Activated CD8-positive, alpha-beta memory T cell treated with anti-CD3 and anti-CD28 coated beads, Interleukin-2, amount 50 U/mL, for 4 hours (primary cell): ENCODE data around the gene DGKZ.

Experiments used
- DNase-seq: peaks from one replicate; pipeline ENCODE4 v3.0.0-alpha.2; 2020

Gene DGKZ

DNA sequence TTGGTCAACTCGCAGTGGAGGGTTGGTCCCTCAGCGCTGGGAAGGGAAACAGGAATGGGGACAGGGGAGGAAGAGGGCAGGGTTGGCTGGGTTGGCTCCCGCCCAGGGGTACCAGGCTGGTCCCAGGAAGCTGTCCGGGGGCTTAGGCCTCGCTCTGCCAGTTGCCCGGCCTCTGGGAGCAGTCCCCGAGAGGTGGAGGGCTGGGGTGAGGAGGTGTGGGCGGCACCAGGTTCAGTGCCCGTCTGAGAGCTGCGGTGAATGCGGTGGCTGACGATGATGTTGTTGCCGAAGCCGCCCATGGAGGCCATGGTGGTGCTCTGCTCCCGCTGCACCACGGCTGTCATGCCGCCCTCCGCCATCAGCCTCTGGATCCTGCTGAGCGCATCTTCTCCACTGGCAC is 50.3 kb downstream of the DGKZ start:
- no peak for DNase-seq

DNA sequence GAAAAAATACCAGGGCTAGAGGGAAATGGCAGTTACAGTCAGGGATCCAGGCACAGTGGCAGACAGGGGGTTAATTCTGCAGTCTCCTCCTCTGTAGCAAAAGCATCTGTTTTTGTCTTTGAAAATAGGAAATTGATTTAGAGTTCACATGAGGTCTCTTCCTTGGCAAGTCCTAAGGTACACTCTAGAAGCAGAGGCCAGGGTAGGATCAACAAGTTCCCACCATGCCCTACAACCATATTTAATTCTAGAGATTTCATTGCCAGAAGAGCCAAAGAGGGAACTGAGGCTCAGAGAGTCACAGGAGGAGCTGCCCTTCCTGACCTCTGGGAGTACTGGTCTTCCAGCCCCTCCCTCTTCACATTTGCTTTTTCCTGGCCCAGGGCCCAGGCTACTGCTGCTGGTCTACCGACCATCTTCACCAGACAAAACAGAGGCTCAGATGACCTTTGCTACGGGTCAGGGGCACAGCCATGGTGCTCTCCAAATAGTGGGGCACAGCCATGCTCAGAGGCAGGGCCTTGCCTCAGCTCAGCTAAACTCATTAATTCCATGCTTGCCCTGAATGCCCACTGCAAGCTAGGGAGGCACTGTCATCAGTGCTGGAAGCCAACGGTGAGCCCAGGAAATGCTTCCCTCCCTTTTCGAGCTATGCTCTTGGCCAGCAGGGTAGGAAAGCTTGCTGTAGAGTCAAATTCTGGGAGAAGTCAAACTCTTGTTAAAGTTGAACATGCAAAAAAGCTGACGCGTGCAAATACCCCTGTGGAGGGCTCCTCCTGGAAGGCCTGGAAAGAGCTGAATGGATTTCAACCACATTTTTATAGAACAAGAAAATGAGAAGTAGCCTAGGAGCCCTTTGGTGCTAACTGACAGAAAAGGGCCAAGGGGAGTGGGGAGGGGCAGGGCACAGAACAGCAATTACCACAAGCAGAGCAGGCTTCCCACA is 56.0 kb downstream of the DGKZ start:
- DNase-seq = no peak

DNA sequence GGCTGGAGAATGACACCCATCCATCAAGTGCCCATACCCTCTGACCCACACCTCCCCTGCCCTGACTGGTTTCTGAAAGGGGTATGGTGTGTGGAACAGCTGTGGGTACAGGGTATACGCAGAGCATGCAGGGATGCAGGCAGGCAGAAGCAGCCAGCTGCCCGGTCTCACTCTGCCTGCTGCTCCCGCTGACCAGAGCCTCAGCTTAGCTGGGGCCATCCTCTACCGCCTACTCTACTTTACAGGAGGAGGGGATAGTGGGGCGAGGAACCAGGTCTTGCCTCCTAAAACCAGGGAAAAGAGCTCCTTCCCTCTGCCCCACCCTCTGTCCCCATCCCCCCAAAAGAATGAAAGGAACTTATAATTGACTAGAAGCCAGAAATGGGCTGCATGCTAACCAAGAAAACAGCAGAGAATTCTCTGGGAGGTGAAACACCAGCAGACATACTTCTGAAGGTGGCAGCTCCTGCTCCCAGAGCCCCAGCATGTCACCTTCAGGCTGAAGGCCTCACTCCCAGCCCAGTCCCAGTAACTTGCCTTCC is 57.3 kb downstream of the DGKZ start:
- no peak for DNase-seq

DNA sequence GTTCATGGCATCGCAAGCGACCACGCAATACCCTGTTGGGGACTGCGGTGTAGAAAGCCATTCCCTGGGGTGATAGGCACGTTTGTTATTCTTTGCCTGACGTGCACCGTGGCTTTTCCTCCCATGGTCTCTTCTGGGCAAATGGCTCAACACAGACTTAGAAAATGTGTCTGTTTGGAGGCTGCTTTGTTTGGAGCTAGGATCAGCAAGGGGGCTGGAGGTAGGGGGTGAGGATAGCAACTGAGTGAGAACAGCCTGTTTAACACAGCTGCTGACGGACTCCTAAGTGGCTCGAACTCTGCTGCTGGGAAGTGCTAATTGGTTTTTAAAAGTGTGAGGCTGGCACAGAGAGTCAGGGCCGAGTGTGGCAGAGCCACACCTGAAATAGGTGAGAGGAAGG is 60.4 kb downstream of the DGKZ start:
- no peak for DNase-seq

DNA sequence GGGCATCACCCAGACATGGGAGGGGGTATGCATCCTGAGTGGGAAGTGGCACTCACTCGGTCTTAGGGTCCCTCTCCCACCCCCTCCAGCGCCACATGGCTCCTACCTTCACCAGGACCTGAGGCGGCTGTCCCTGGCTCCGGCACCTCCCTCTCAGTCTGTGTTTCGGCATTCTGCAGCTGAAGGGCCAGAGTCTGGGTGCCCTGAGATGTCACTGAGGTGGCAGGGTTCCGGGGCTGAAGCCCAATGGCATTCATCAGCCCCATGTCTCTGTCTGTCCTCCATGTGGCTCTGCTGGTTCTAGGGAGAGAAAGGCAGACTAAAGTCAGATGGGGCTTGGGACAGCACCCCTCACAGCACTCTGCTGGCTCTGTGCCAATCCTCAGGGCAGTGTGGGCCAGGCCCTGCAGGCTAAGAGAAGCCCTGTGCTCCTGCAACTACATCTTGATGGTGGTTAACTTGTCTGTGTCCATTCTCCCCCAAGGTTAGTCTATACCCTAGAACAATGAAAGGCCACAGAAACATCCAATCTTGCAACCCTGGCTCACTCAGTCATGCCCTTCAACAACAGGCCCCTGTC is 61.2 kb downstream of the DGKZ start:
- DNase-seq = no peak

DNA sequence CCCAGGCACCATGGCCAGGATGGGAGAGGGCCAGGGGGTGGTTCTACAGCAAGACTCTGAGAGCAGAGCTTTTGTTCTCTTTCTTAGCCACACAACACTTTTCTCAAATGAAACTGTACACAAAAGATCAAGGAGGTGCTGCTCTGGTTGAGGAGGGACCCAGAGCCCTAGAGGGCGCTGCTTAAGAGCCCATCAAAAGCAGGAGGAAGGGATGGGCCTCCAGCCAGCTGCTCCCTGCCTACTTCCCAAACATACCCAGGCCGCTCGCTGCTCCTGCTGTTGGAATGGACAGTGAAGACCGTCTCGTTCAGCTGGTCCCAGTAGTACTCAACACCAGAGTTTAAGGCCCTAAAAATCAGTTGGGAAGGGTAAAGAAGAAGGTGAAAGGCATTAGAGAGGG is 62.8 kb downstream of the DGKZ start:
- no peak for DNase-seq

DNA sequence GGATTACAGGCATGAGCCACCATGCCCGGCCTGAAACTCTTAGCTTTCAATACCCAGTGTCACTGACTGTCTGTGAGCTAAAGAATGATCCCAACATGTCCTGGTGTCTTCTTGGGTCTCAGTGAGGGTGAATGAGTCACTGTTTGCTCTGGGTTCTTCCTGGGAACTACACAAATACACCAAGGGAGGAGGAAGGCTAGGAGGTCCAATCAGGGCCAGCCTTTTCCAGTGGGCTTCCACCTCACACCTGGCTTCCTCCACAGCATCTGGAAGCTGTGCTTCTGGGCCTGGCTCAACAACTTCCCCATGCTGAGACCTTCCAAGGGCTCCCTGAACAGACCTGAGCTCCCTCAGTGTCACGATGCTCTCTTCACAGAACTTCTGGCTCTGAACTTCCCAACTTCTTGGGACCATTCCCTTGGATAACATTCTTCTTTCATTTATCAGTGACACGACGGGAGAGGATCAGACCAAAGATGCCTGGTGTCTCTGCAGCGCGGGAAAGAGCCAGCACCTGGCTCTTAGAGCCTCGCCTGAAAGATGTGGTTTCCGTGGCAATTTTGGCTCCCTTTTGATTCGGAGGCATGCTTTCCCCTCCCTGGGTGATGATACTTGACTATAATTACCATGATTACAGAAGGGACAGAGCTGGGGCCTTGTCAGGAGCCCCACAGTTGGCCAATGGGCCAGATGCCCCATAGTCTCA is 66.7 kb downstream of the DGKZ start:
- no peak for DNase-seq

DNA sequence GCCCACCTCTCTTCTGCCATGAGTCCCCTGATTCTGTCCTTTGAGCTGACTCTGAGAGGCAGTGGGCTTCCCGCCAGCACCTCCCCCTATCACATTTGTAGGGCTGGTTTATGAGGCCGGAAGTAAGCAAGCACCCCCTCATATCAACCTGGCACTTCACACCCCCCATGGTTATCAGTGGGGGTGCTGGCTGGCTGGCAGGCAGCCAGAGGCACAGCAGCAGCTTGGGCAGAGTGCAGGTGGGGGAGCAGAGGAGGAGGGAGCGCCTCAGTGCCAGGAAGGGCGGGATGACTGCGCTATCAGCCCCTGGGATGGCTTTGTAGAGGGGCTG is 67.2 kb downstream of the DGKZ start:
- DNase-seq = no peak

DNA sequence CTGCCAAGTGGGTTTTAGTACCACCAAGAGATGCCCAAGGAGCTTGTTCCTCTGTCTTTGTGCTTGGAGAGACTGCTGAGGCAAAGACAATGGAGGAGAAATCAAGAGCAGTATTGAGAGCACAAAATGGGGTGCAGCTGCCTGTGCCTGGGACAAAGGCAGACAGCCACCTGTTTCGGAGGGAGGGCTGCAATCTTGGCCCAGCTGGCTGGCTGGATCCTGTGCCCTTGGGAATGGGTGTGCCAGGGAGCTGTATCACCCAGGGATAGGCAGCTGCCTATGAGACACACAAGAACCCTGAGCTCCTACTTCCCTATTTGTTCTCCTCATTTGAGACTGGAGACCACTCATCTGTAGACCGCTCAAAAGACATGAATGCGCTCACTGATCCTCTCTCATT is 67.6 kb downstream of the DGKZ start:
- DNase-seq = no peak

DNA sequence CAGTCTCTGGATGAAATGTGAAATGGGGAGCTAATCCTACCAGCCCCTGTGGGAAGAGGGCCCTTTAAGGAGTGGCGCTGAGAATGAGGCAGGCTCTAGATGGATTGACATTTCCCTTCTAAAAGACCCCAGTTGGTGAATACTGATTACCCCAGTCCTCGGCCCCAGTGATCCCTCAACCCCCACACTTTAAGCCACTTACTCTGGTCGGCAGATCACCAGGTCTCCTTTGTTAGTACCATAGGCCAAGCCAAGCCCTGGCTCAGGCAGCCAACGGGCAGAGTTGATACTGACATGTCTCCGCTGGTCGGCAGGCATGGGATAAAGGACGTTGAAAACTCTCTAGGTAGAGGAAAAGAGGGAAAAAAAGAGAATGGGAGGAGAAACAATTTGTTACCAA is 70.4 kb downstream of the DGKZ start:
- DNase-seq = no peak

DNA sequence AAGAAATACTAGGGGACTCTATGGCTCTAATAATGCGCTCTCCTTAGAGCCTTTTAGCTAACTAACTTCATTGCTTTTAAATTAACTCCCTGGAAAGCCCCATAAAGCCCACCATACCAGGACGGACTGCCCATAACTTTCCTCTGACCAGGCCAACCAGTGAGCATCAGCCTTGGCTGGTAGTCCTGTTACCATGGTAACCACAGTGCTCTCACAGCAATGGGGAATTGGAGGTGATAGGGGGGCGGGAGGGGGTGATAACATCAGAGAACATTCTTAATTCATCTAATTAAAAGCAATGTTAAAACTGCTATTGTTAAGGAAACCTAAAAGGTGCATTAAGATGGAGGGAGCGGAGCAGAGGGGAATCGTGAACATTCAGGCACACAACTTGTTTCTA is 71.5 kb downstream of the DGKZ start:
- no peak for DNase-seq

DNA sequence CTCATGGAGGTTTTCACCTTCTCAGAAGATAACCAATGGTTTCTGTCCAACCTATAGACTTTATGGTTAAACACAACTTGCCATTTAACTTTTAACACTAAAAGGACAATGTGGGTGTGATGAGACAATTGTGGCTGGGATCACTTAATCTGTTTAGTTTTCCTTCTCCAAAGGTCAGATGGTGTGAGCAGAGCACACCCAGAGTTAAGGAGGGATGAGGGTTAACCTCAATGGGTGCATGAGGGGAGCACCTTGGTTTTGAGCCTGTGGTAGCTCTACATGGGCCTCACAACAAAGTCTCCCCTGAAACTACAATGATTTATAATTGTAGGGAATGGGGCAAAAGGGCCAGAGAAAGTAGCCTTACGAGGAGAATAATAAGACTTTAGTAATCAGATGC is 73.2 kb downstream of the DGKZ start:
- DNase-seq = no peak

DNA sequence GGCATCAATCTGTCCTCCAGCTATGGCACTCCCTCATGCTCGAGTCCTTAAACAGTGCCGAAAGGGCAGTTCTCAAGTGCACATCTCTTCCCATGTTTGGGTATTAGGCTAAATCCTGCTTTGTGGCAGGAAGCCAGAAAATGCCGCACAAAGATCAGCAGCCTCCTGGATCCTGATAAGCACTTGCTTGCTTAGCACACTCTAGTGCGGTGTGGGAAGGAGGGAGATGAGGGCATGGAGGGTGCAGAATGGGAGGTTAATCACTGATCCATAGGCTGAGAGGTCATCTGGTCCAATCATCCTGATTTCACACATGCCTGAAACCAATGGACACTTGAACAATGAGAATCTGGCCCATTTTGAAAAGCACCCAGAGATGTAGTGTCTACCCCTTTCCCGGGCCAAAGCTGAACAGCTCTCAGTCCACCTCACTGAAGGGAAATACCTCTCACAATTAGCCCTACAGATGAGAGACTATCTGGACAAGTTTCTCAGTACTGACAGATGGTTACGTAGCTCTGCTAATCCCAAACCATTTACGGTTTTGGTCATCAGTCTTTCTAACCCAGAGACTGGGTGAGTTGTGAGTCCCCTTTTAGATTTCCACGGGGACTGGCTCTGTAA is 74.1 kb downstream of the DGKZ start:
- no peak for DNase-seq

DNA sequence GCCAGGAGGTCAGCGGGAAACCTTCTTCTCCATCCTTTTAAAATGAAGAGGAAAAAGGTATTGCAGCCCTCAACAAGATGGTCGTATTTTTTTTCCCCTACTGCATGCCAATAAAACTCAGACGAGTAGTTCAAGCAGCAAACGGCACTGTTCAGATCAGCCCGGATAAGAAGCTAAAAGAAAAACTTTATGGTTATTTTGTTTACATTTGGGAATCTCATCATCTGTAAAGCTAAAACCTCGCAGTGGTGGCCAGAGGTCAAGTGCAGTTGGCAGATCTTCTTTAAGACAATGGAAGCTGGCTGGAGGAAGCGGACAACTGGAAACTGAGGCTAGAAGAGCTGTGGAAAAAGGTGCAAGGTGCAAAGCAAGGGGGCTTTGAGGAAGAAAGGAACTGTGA is 75.3 kb downstream of the DGKZ start:
- no peak for DNase-seq

DNA sequence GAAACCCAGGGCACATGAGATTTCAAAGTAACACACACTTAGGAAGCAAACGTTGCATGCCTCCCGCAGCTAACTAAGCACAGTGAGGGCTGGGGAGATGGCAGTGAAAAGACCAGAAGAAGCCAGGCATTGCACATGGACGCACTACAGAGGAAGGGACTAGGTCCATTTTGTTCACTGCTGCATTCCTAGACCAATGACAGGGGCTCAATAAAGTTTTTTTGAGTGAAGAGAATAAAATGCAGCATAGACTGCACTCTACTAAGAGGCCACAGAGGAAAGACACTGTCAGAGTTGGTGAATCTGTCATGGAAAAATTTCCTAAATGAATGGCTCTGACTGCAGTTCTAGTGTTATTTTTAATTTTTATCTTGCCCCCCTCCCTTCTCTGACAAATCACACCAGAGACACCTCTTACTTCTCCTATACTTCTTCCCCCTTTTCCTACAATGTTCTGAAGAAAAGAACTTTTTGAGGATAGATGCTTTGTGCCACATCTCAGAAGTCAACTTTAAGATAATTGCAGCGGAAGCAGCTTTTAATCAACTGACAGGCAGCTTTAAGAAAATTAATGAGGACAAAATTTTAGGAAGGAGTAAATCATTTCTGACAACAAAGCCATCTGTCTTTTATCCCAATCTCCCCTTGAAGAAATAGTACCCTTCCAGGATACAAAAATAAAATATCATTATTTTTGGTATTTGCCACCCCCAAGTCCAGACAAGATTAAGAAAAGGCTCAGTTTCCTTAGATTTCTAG is 79.1 kb downstream of the DGKZ start:
- no peak for DNase-seq

DNA sequence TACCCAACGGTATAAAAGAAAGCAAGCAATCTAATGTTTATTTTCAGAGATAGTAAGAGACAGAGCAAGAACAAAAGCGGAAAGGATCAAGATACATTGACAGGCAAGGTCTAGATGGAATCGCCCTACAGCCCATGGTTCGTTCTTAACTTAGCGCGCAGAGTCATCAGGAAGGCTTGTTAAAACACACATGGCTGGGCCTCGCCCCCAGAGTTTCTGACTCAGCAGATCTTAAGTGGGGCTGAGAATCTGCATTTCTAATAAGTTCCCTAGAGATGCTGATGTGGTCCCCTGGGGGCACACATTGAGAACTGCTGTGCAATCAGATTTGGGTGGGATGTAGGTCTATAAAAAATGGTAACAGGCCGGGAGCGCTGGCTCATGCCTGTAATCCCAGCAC is 80.1 kb downstream of the DGKZ start:
- DNase-seq = no peak

DNA sequence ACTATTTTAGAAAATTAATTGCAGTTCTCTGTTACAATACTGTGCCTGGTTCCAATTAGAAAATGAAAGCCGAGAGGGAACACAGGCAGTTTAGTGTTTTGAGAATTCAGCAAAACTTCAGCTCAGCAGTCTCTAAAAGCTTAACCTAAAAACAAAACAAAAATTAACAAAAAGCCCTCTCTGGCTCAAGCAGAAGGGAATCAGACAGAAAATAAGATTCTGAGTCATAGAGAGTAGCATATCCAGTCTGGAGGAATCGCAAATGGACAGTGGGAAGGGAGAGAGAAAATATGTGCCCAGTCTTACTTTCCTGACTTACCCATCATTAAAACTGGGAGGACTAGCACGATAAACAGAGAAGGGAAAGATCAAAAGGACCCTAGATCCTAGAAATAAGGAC is 82.5 kb downstream of the DGKZ start:
- no peak for DNase-seq
